Upper lobe of left lung (tissue), 4 donors: ENCODE measurements around the gene JPH4.

Source experiments
- CTCF ChIP-seq, 6 experiments: fragments of 450-650 bp in 4 of 6; fragments of 200-600 bp in 2 of 6; sonication (generic) in 2 of 6; IDR thresholded peaks; one replicate each; pipeline ENCODE4 v1.5.1; 2016 to 2019; ENCODE audit warnings: antibody characterized with exemption in 6 of 6
- EP300 ChIP-seq, 4 donors: sonication (generic); formaldehyde crosslinking; IDR thresholded peaks; one replicate each; pipeline ENCODE4 v1.5.1; 2017; ENCODE audit warnings: antibody characterized with exemption in 4 of 4, control low read depth in 2 of 4
- POLR2A ChIP-seq, 4 donors: fragments of 450-650 bp; IDR thresholded peaks; one replicate each; pipeline ENCODE4 v1.5.1; 2016 to 2017; ENCODE audit warnings: antibody characterized with exemption in 4 of 4, mild to moderate bottlenecking in 2 of 4
- POLR2AphosphoS5 ChIP-seq, 2 donors: sonication (generic); formaldehyde crosslinking; IDR thresholded peaks; one replicate each; pipeline ENCODE4 v1.5.1; 2017; ENCODE audit warnings: antibody characterized with exemption in 2 of 2

DNA sequence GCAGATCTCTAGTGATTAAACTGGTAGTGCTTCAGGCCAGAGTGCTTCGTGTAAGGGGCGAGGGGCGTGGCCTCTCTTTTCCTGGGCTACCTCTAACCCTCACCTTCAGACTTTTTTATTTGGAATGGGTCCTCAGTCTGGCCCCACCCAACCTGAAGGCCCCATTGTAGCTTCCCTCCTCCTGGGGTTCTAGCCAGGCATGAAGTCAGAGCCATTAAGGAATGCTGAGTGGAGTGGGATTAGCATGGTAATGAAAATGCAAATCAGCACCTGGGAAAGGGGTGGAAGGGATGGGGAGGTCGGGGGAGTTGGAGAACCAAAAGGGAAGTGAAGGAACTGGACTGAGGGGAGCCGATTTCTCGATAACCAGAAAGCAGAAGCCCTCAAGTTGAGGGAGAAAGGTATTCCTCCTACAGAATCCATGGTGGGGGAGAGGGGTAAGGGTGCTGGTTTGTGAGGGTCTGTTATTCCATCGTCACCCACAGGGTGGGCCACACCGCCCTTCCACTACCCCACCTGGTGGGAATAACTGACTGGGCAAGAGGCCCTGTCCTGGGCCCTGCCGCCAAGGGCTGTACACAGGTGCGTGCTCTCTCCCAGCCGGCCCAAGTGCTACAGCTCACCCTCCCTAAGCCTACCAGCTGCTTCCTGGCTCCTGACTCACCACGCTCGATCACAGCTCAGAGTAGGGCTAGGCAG is 41.1 kb downstream of the JPH4 start:
- TF ChIP-seq EP300 (IDR thresholded peaks at IDR 0.05) (no peak), CTCF (IDR thresholded peaks at IDR 0.05) (no peak), POLR2A (IDR thresholded peaks at IDR 0.05) (no peak), POLR2AphosphoS5 (IDR thresholded peaks at IDR 0.05) (no peak)
